HCT116 (cell line): ENCODE results near the gene FHL2.

Experiments used
- ATF3 ChIP-seq: IDR thresholded peaks from 2 replicates; pipeline ENCODE4 v1.6.1; 2012
- CTCF ChIP-seq, 3 experiments: fragments of 200-600 bp in 1 of 3; sonication (generic) in 1 of 3; IDR thresholded peaks in 2 of 3; conservative IDR thresholded peaks in 1 of 3; 2 replicates each; pipeline ENCODE4 v1.5.1; 2012 to 2017; ENCODE audit warnings: low read depth in 2 of 3, low read length in 2 of 3, antibody characterized with exemption in 1 of 3, borderline replicate concordance in 1 of 3, control low read depth in 1 of 3, mild to moderate bottlenecking in 1 of 3, mixed read lengths in 1 of 3, mixed run types in 1 of 3, moderate library complexity in 1 of 3; ENCODE audit not compliant: insufficient read depth in 1 of 3
- EGR1 ChIP-seq: IDR thresholded peaks from 2 replicates; pipeline ENCODE4 v1.6.1; 2012; ENCODE audit warnings: low read depth
- EZH2 ChIP-seq: fragments of 200-600 bp; sonication (generic); IDR thresholded peaks from 2 replicates; pipeline ENCODE4 v1.6.1; 2017; ENCODE audit warnings: antibody characterized with exemption, mixed run types
- FOSL1 ChIP-seq: IDR thresholded peaks from 2 replicates; pipeline ENCODE4 v1.6.1; 2012; ENCODE audit warnings: low read depth
- POLR2A ChIP-seq: IDR thresholded peaks from 2 replicates; pipeline ENCODE4 v1.7.0; 2011; ENCODE audit warnings: borderline replicate concordance; ENCODE audit not compliant: insufficient read depth, insufficient read length; ENCODE audit errors: extremely low read depth
- POLR2AphosphoS5 ChIP-seq: IDR thresholded peaks from 2 replicates; pipeline ENCODE4 v1.6.1; 2011; ENCODE audit warnings: mild to moderate bottlenecking, low read depth, low read length, moderate library complexity
- REST ChIP-seq: IDR thresholded peaks from 2 replicates; pipeline ENCODE4 v1.6.1; 2012; ENCODE audit warnings: low read depth
- SIN3A ChIP-seq: IDR thresholded peaks from 2 replicates; pipeline ENCODE4 v1.6.1; 2012; ENCODE audit warnings: low read depth
- SP1 ChIP-seq: IDR thresholded peaks from 2 replicates; pipeline ENCODE4 v1.6.1; 2012; ENCODE audit warnings: low read depth
- SRF ChIP-seq: IDR thresholded peaks from 2 replicates; pipeline ENCODE4 v1.6.1; 2012; ENCODE audit warnings: low read depth
- ZFX ChIP-seq: fragments of 450-650 bp; IDR thresholded peaks from 2 replicates; pipeline ENCODE4 v1.6.1; 2017

- TF ChIP-seq SP1 (no peak), CTCF (IDR thresholded peaks at IDR 0.05 in 2 of 3, conservative IDR thresholded peaks at IDR 0.05 in 1 of 3; ENCODE audit: borderline replicate concordance in 1 of 3, insufficient read depth in 1 of 3, low read depth in 2 of 3, low read length in 2 of 3) (no peak), POLR2A (no peak), ZFX (no peak), POLR2AphosphoS5 (no peak), SRF (no peak), SIN3A (no peak; the same call in 1 of the 2 replicates), ATF3 (no peak), EZH2 (no peak), FOSL1 (no peak), REST (no peak), EGR1 (no peak)
Measured at GRCh38 chr2:105336786-105337121, 62.1 kb downstream of the FHL2 start.
